Urothelium cell line (cell line): Measurements from ENCODE around the gene AJM1.
"Not testable (repeated sequence)": the region's sequence is repeated elsewhere in the genome, so short reads cannot be mapped to it uniquely, and the experiment has no call there.

Experiments used
- DNase-seq: peaks from one replicate; pipeline ENCODE4 v3.0.0; 2011; ENCODE audit warnings: low spot score, mixed read lengths
- FAIRE-seq: peaks from 2 replicates; lab custom pipeline; 2011; peaks lifted over from hg19 to GRCh38; lab: Jason Lieb, UNC

Gene AJM1

GRCh38 chr9:136842380-136842948 lies at the start of gene AJM1:
AJM1 (plus strand) TSS chr9:136842478; CDS start chr9:136844415, 1,937 bp downstream.
- DNase-seq: peak; percentile 75
- peak; percentile 96 for FAIRE-seq

- no peak for DNase-seq
- FAIRE-seq: no peak
Observed at GRCh38 chr9:136793086-136793946, 49.0 kb upstream of the AJM1 start.

- no peak for FAIRE-seq
- DNase-seq: no peak
Observed at GRCh38 chr9:136794281-136794999, 47.8 kb upstream of the AJM1 start.

GRCh38 chr9:136795000-136795348 lies 47.3 kb upstream of the AJM1 start:
- no peak for FAIRE-seq
- DNase-seq: no peak

GRCh38 chr9:136796238-136796774 lies 46.0 kb upstream of the AJM1 start, which contains the start of gene CCDC183:
CCDC183 (plus strand) TSS chr9:136796338; CDS start chr9:136796398, 60 bp downstream.
- FAIRE-seq (no peak), DNase-seq (no peak)

GRCh38 chr9:136796775-136797347 lies 45.4 kb upstream of the AJM1 start:
- DNase-seq, FAIRE-seq: not testable (repeated sequence)

GRCh38 chr9:136798708-136799078 lies 43.6 kb upstream of the AJM1 start:
- FAIRE-seq (no peak), DNase-seq (no peak)

GRCh38 chr9:136799079-136799853 lies 43.0 kb upstream of the AJM1 start:
- FAIRE-seq: no peak
- no peak for DNase-seq

GRCh38 chr9:136799854-136800657 lies 42.2 kb upstream of the AJM1 start:
- FAIRE-seq (no peak), DNase-seq (peak; percentile 90)

GRCh38 chr9:136802321-136802720 lies 40.0 kb upstream of the AJM1 start:
- FAIRE-seq: no peak

GRCh38 chr9:136803009-136803550 lies 39.2 kb upstream of the AJM1 start:
- DNase-seq, FAIRE-seq: not testable (repeated sequence)

More at GRCh38 chr9:136802321-136802720, 40.0 kb upstream of the AJM1 start:
- DNase-seq: no peak

- FAIRE-seq (no peak), DNase-seq (no peak)
Observed at GRCh38 chr9:136803551-136804508, 38.4 kb upstream of the AJM1 start.

GRCh38 chr9:136804509-136805206 lies 37.6 kb upstream of the AJM1 start:
- FAIRE-seq: no peak
- DNase-seq: no peak

- no peak for DNase-seq
- FAIRE-seq: no peak
Observed at GRCh38 chr9:136805207-136805740, 37.0 kb upstream of the AJM1 start.

GRCh38 chr9:136806067-136806466 lies 36.2 kb upstream of the AJM1 start:
- DNase-seq (no peak), FAIRE-seq (no peak)

GRCh38 chr9:136806631-136807201 lies 35.6 kb upstream of the AJM1 start:
- DNase-seq (no peak), FAIRE-seq (no peak)
